Measurements from ENCODE around the gene FAF1.
A peak's percentile ranks its signal among the peaks of the same experiment; 100 is the strongest.

Gene FAF1

DNA sequence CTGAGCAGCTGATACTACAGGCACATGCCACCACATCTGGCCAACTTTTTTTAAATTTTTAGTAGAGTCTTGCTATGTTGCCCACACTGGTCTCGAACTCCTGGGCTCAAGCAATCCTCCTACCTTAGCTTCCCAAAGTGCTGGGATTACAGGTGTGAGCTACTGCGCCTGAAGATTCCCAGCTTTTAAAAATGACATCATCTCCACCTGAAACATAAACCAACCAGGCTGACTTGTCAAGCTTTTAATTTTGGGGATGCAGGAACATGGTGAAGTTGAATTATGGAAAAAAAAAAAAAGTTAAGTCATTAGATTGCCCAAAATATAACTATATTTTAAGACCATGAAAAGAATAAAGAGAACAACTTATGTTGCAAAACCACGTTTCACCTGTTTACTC lies 350.6 kb downstream of the FAF1 start:
- ChIA-PET POLR2A (interaction anchor here (0.5 kb wide), 1 partner anchor 668 kb away, joined by 4 read pairs; no protein-coding TSS in a partner anchor), CTCF (interaction anchor here (0.9 kb wide), 3 partner anchors 8 to 242 kb away, joined by 3 read pairs; no protein-coding TSS in a partner anchor)
- H3K4me3 ChIP-seq (ENCODE audit: low read depth, low read length): no peak overlapping the region
- TF ChIP-seq, protein P1, sequence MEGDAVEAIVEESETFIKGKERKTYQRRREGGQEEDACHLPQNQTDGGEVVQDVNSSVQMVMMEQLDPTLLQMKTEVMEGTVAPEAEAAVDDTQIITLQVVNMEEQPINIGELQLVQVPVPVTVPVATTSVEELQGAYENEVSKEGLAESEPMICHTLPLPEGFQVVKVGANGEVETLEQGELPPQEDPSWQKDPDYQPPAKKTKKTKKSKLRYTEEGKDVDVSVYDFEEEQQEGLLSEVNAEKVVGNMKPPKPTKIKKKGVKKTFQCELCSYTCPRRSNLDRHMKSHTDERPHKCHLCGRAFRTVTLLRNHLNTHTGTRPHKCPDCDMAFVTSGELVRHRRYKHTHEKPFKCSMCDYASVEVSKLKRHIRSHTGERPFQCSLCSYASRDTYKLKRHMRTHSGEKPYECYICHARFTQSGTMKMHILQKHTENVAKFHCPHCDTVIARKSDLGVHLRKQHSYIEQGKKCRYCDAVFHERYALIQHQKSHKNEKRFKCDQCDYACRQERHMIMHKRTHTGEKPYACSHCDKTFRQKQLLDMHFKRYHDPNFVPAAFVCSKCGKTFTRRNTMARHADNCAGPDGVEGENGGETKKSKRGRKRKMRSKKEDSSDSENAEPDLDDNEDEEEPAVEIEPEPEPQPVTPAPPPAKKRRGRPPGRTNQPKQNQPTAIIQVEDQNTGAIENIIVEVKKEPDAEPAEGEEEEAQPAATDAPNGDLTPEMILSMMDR (IDR thresholded peaks at IDR 0.05; ENCODE audit: insufficient read depth, low read length, missing control alignments): no peak
- no peak for DNase-seq (ENCODE audit: low read depth, low spot score)

- TF ChIP-seq, protein P1 (IDR thresholded peaks at IDR 0.05; ENCODE audit: insufficient read depth, low read length, missing control alignments): peak; percentile 40
- no peak overlapping the region for H3K4me3 ChIP-seq (ENCODE audit: low read depth, low read length)
- POLR2A ChIA-PET: no interaction called here
- no peak for DNase-seq (ENCODE audit: low read depth, low spot score)
- CTCF ChIA-PET: interaction anchor here (0.5 to 9.3 kb wide), 18 partner anchors 9 to 254 kb away, joined by 3 to 110 read pairs (median 4); no protein-coding TSS in a partner anchor
These were observed 354.7 kb downstream of the FAF1 start for GRCh38 chr1:50605186-50605875.

GRCh38 chr1:50604580-50604979 lies 355.5 kb downstream of the FAF1 start:
- TF ChIP-seq, protein P1 (IDR thresholded peaks at IDR 0.05; ENCODE audit: insufficient read depth, low read length, missing control alignments): no peak
- ChIA-PET CTCF (interaction anchor here (1.0 to 9.3 kb wide), 12 partner anchors 10 to 237 kb away, joined by 3 to 110 read pairs (median 4); no protein-coding TSS in a partner anchor), POLR2A (no interaction called here)
- DNase-seq (ENCODE audit: low read depth, low spot score): no peak
- no peak overlapping the region for H3K4me3 ChIP-seq (ENCODE audit: low read depth, low read length)

DNA sequence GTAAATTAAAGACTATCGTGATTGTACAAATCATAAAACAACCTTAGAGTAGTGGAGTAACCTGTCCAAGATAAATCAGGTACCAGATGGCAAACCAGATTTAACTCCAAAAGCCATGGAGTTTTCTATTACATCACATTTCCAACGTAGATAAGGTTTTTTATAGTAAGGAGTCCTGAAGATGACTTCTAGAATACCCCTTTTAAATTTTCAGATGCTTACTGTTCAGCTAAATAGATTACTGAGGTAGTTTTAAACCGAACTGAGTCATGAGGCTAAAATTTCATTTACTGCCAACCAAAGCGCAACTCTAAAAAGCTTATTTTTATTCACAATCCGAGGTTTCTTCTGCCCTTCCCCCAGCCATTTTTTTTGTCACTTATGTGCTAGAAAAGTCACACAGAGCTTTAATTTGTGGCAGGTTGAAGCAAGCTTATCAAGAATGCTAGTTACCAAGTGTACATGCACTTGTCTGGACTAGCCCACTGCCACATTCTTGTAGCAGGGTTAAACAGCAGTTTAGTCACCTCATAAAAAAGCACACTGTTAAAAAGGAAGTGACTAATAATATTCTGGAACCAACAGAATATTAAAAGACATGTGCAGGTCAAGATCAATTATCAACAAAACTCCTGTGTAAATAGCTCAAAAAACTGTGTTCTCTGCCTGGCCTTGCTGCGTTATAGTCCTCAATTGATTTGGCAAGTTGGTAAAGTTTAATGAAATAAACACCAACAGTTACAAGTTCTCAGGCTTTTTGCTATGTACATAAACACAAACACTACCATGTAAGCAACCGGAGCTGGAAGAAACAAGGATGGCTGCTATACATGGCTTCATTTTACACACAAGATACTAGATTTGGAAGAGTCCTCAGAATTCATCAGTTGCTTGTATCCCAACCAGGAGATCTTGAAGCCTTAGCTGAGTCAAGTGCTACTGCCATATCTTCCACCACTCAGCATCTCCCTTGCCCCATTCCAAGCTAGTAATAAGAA lies 356.5 kb downstream of the FAF1 start:
- ChIA-PET POLR2A (no interaction called here), CTCF (interaction anchor here (1.2 to 9.3 kb wide), 9 partner anchors 11 to 253 kb away, joined by 3 to 110 read pairs (median 5); no protein-coding TSS in a partner anchor)
- H3K4me3 ChIP-seq (ENCODE audit: low read depth, low read length): no peak overlapping the region
- TF ChIP-seq, protein P1 (IDR thresholded peaks at IDR 0.05; ENCODE audit: insufficient read depth, low read length, missing control alignments): no peak
- no peak for DNase-seq (ENCODE audit: low read depth, low spot score)

DNA sequence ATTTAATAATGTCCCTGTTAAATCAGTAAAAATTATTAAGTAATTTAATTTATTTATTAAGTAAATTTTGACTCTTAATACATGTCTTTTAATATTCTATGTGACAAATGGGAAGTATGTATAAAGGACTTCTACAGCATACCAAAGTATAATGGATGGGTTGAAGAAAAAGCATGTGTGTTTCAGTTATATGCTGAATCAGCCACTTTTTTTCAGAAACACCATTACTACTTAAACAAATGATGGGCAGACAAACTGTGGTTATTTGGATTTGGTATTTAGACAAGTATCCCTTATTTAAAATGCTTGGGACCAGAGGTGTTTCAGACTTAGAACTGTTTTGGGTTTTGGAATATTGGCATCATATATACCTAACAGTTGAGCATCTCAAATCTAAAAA lies 360.5 kb downstream of the FAF1 start:
- H3K4me3 ChIP-seq (ENCODE audit: low read depth, low read length): no peak overlapping the region
- no peak for DNase-seq (ENCODE audit: low read depth, low spot score)
- TF ChIP-seq, protein P1 (IDR thresholded peaks at IDR 0.05; ENCODE audit: insufficient read depth, low read length, missing control alignments): no peak
- ChIA-PET CTCF (interaction anchor here (9.3 kb wide), 1 partner anchor 232 kb away, joined by 110 read pairs; no protein-coding TSS in a partner anchor), POLR2A (no interaction called here)
